SW480 (cell line): ENCODE data around the gene FAM209A.
"Not testable (repeated sequence)": the region's sequence is repeated elsewhere in the genome, so short reads cannot be mapped to it uniquely, and the experiment has no call there.

Source experiments
- DNase-seq: peaks from one replicate; pipeline ENCODE4 v3.0.0-alpha.2; 2016; ENCODE audit warnings: low spot score

Gene FAM209A

GRCh38 chr20:56524444-56524843, at the start of gene FAM209A:
FAM209A (plus strand) TSS chr20:56524744; CDS start chr20:56524809, 65 bp downstream.
- not testable (repeated sequence) for DNase-seq

- DNase-seq, result no peak
Observed at GRCh38 chr20:56483970-56484369, 40.6 kb upstream of the FAM209A start.

- no peak for DNase-seq
Observed at GRCh38 chr20:56487216-56487615, 37.3 kb upstream of the FAM209A start.

GRCh38 chr20:56488566-56488965, 36.0 kb upstream of the FAM209A start:
- DNase-seq, result no peak

- no peak for DNase-seq
Observed at GRCh38 chr20:56501116-56501515, 23.4 kb upstream of the FAM209A start.

GRCh38 chr20:56503916-56504315, 20.6 kb upstream of the FAM209A start:
- DNase-seq, result no peak

GRCh38 chr20:56504373-56505005, 20.1 kb upstream of the FAM209A start:
- no peak for DNase-seq

GRCh38 chr20:56506103-56506502, 18.4 kb upstream of the FAM209A start:
- no peak for DNase-seq

GRCh38 chr20:56511926-56512325, 12.6 kb upstream of the FAM209A start:
- no peak for DNase-seq

GRCh38 chr20:56513161-56514150, 11.1 kb upstream of the FAM209A start:
- no peak for DNase-seq

- DNase-seq, result no peak
Observed at GRCh38 chr20:56516631-56517030, 7.9 kb upstream of the FAM209A start.

GRCh38 chr20:56517211-56517610, 7.3 kb upstream of the FAM209A start:
- DNase-seq, result no peak

- no peak for DNase-seq
Observed at GRCh38 chr20:56517641-56518040, 6.9 kb upstream of the FAM209A start.

- no peak for DNase-seq
Observed at GRCh38 chr20:56518126-56518525, 6.4 kb upstream of the FAM209A start.

GRCh38 chr20:56518721-56519398, 5.7 kb upstream of the FAM209A start:
- DNase-seq, result no peak

- DNase-seq, result no peak
Observed at GRCh38 chr20:56519551-56519950, 5.0 kb upstream of the FAM209A start.

GRCh38 chr20:56520180-56520579, 4.4 kb upstream of the FAM209A start:
- no peak for DNase-seq

- not testable (repeated sequence) for DNase-seq
Observed at GRCh38 chr20:56520746-56521354, 3.7 kb upstream of the FAM209A start.

- DNase-seq, result no peak
Observed at GRCh38 chr20:56522311-56522710, 2.2 kb upstream of the FAM209A start.

- DNase-seq, result no peak
Observed at GRCh38 chr20:56527521-56527920, 3.0 kb downstream of the FAM209A start.

GRCh38 chr20:56532946-56533345, 8.4 kb downstream of the FAM209A start, which contains the start of gene FAM209B:
FAM209B (plus strand) TSS chr20:56533246; CDS start chr20:56533342, 96 bp downstream.
- not testable (repeated sequence) for DNase-seq

- DNase-seq, result no peak
Observed at GRCh38 chr20:56537997-56538396, 13.5 kb downstream of the FAM209A start.
